GM23338 (cell line): ENCODE measurements around the gene SIRT7. TPM values are rescaled to one million over a fixed set of nuclear protein-coding genes. Genes with fewer than 3 reads are reported as not detected.

ENCODE experiments used
- ATAC-seq: fragments of 200-7000 bp; cut with Tn5 transposase; 3 replicates; pipeline ENCODE4 v1.9.1; 2020
- DNase-seq: peaks from one replicate; pipeline ENCODE4 v3.0.0-alpha.2; 2015; ENCODE audit warnings: low spot score
- H2AFZ ChIP-seq: fragments of 200-600 bp; sonication (generic); 2 replicates; pipeline ENCODE4 v1.8.0; 2016; ENCODE audit warnings: antibody characterized with exemption, mild to moderate bottlenecking, moderate library complexity
- H3F3A ChIP-seq: fragments of 200-600 bp; sonication (generic); replicated peaks from 2 replicates; pipeline ENCODE4 v1.8.0; 2017; ENCODE audit warnings: antibody characterized with exemption, mixed run types, low read depth
- H3K27ac ChIP-seq: fragments of 200-600 bp; sonication (generic); 2 replicates; pipeline ENCODE4 v1.6.1; 2016; ENCODE audit warnings: low read depth
- H3K27me3 ChIP-seq: fragments of 200-600 bp; sonication (generic); 2 replicates; pipeline ENCODE4 v1.8.0; 2016; ENCODE audit warnings: mild to moderate bottlenecking, mixed run types, moderate library complexity; ENCODE audit not compliant: insufficient read depth
- H3K36me3 ChIP-seq: fragments of 200-600 bp; sonication (generic); 2 replicates; pipeline ENCODE4 v1.8.0; 2016; ENCODE audit warnings: mild to moderate bottlenecking; ENCODE audit not compliant: insufficient read depth
- H3K4me1 ChIP-seq: fragments of 200-600 bp; sonication (generic); 2 replicates; pipeline ENCODE4 v1.8.0; 2016; ENCODE audit warnings: mild to moderate bottlenecking, moderate library complexity; ENCODE audit not compliant: insufficient read depth
- H3K4me2 ChIP-seq: fragments of 200-600 bp; sonication (generic); 2 replicates; pipeline ENCODE4 v1.7.1; 2017; ENCODE audit warnings: mixed run types
- H3K4me3 ChIP-seq: fragments of 200-600 bp; sonication (generic); 2 replicates; pipeline ENCODE4 v1.6.1; 2016; ENCODE audit warnings: mixed run types
- H3K79me2 ChIP-seq: fragments of 200-600 bp; sonication (generic); replicated peaks from 2 replicates; pipeline ENCODE4 v1.8.0; 2017; ENCODE audit warnings: mild to moderate bottlenecking; ENCODE audit not compliant: insufficient read depth
- H3K9me2 ChIP-seq: fragments of 200-600 bp; sonication (generic); 2 replicates; pipeline ENCODE4 v1.8.0; 2017; ENCODE audit not compliant: insufficient read depth
- H4K20me1 ChIP-seq: fragments of 200-600 bp; sonication (generic); replicated peaks from 2 replicates; pipeline ENCODE4 v1.8.0; 2017; ENCODE audit warnings: mild to moderate bottlenecking; ENCODE audit not compliant: insufficient read depth
- H3K27ac Mint-ChIP-seq: 2 replicates; pipeline ENCODE4 v1.8.0; 2020; ENCODE audit warnings: inconsistent platforms, mild to moderate bottlenecking, moderate library complexity, mixed read lengths
- H3K27me3 Mint-ChIP-seq: 3 replicates; pipeline ENCODE4 v1.8.0; 2022; ENCODE audit warnings: low read depth, mild to moderate bottlenecking, moderate library complexity, mixed read lengths, inconsistent platforms; ENCODE audit not compliant: insufficient read depth, poor library complexity
- H3K36me3 Mint-ChIP-seq: 3 replicates; pipeline ENCODE4 v1.8.0; 2021; ENCODE audit warnings: low read depth, mild to moderate bottlenecking, inconsistent platforms, moderate library complexity, mixed read lengths
- H3K4me1 Mint-ChIP-seq: 3 replicates; pipeline ENCODE4 v1.8.0; 2020; ENCODE audit warnings: mild to moderate bottlenecking, inconsistent platforms, mixed read lengths
- H3K4me3 Mint-ChIP-seq: 3 replicates; pipeline ENCODE4 v1.8.0; 2021; ENCODE audit warnings: moderate library complexity, mild to moderate bottlenecking, inconsistent platforms, mixed read lengths
- H3K9me3 Mint-ChIP-seq: 3 replicates; pipeline ENCODE4 v1.8.0; 2020; ENCODE audit warnings: moderate library complexity, mild to moderate bottlenecking, inconsistent platforms, mixed read lengths
- CREB1 ChIP-seq: fragments of 250-450 bp; sonication (Bioruptor Pico); IDR thresholded peaks from 2 replicates; pipeline ENCODE4 v1.5.0; 2020; ENCODE audit warnings: low read depth, mild to moderate bottlenecking, moderate library complexity
- EZH2 ChIP-seq: fragments of 200-600 bp; sonication (generic); IDR thresholded peaks from one replicate; pipeline ENCODE4 v1.8.0; 2017; ENCODE audit warnings: antibody characterized with exemption, mild to moderate bottlenecking, low read depth; ENCODE audit not compliant: unreplicated experiment
- EZH2phosphoT487 ChIP-seq: fragments of 200-600 bp; sonication (generic); IDR thresholded peaks from one replicate; pipeline ENCODE4 v1.8.1; 2018; ENCODE audit warnings: antibody characterized with exemption; ENCODE audit not compliant: unreplicated experiment
- JUNB ChIP-seq: IDR thresholded peaks from one replicate; pipeline ENCODE4 v1.6.1; 2016; ENCODE audit warnings: antibody characterized with exemption; ENCODE audit not compliant: unreplicated experiment
- NANOG ChIP-seq: IDR thresholded peaks from 2 replicates; pipeline ENCODE4 v1.6.1; 2016; ENCODE audit warnings: antibody characterized with exemption, borderline replicate concordance
- POLR2AphosphoS5 ChIP-seq: IDR thresholded peaks from 2 replicates; pipeline ENCODE4 v1.6.1; 2016; ENCODE audit warnings: antibody characterized with exemption, low read depth
- STAT1 ChIP-seq: IDR thresholded peaks from one replicate; pipeline ENCODE4 v1.6.1; 2016; ENCODE audit warnings: antibody characterized with exemption; ENCODE audit not compliant: unreplicated experiment
- ZNF114 ChIP-seq: fragments of 250-450 bp; sonication (Bioruptor Pico); IDR thresholded peaks from 2 replicates; pipeline ENCODE4 v1.5.0; 2020; ENCODE audit warnings: mild to moderate bottlenecking, moderate library complexity
- ZNF331 ChIP-seq: fragments of 250-450 bp; sonication (Bioruptor Pico); IDR thresholded peaks from 2 replicates; pipeline ENCODE4 v1.5.0; 2020; ENCODE audit warnings: low read depth, mild to moderate bottlenecking, moderate library complexity
- polyA plus RNA-seq: library from polyadenylated mRNA; unstranded; fragments of >200 nt; fragmentation: Nextera tagmentation; extraction: Ambion mirVana; gene quantifications from 2 replicates; pipeline ENCODE4 v1.2.1, GENCODE V29; 2016
- total RNA-seq: library from RNA; depleted of rRNA; stranded (reverse); fragments of >200 nt; shearing (Covaris generic); gene quantifications from 2 replicates; pipeline ENCODE4 v1.2.3, GENCODE V29; 2014
- TF ChIP-seq, protein P1 (sequence below), 2 experiments: fragments of 200-600 bp in 1 of 2; sonication (generic) in 1 of 2; conservative IDR thresholded peaks; 2 replicates each; pipeline versions ENCODE4 v1.5.1 to v1.6.1; 2016 to 2017; ENCODE audit warnings: antibody characterized with exemption in 2 of 2, low read depth in 2 of 2, mild to moderate bottlenecking in 2 of 2, moderate library complexity in 1 of 2
- TF ChIP-seq, protein P2 (sequence below): IDR thresholded peaks from 2 replicates; pipeline ENCODE4 v1.6.1; 2016; ENCODE audit warnings: antibody characterized with exemption
- TF ChIP-seq, protein P3 (sequence below): IDR thresholded peaks from one replicate; pipeline ENCODE4 v1.6.1; 2018; ENCODE audit warnings: antibody characterized with exemption; ENCODE audit not compliant: unreplicated experiment
- TF ChIP-seq, protein P4 (sequence below): fragments of 250-450 bp; sonication (Bioruptor Pico); IDR thresholded peaks from 2 replicates; pipeline ENCODE4 v1.5.0; 2020; ENCODE audit warnings: mild to moderate bottlenecking, moderate library complexity

The SIRT7 gene
- total and polyA plus RNA-seq, 2 experiments from 2014 or later = 16.3 to 20.8 TPM

DNA sequence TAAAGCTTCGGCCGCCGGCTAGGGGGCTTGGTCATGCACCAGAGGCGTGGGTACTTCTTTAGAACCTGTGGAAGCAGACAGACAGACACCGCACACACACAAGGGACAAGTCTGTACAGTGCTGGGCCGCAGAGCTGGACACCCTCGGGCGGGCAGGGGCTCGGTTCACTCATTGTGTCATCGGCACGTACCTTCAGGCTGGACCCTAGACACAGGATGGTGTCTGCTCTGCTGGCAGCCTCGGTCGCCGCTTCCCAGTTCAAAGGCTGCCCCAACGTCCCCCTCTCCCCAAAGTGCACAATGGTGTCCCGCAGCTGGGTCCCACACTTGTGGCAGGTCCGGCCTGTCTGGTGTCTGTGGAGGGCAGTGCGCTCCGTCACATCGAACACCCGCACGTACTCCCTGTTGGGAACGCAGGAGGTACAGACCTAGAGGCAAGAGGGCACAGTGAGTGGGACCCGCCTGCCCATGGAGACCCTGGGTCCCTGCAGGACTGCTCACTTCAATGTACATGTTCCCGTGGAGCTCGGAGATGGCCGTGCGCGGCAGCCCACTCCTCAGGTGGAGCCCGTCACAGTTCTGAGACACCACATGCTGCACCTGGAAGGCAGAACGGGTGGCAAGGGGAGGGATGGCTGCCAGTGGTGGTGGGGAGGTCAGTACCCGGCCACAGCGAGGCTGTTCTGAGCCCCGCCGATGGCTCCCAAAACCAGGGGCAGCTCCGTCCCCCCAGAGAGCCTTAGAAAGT lies 3.7 kb downstream of the SIRT7 start:
- DNase-seq (no peak), ATAC-seq (no peak)
- H3K4me3 ChIP-seq = no peak overlapping the region
- no peak overlapping the region for H3K27ac ChIP-seq
- peaks cover 21% of the 10 kb centered on the region for H3K79me2 ChIP-seq
- H3K4me1 Mint-ChIP-seq = peaks cover 18% of the 10 kb centered on the region
- peaks cover 44% of the 10 kb centered on the region for H3F3A ChIP-seq
- peaks cover 44% of the 10 kb centered on the region for H3K36me3 Mint-ChIP-seq
- no peak overlapping the region for H3K4me2 ChIP-seq
- H3K27me3 ChIP-seq = no peaks in the 10 kb centered on the region
- H3K4me1 ChIP-seq = peaks cover 17% of the 10 kb centered on the region
- peaks cover 9% of the 10 kb centered on the region for H4K20me1 ChIP-seq
- no peaks in the 10 kb centered on the region for H3K36me3 ChIP-seq
- TF ChIP-seq EZH2phosphoT487 = no peak
- TF ChIP-seq NANOG = no peak
- TF ChIP-seq POLR2AphosphoS5 = no peak
- TF ChIP-seq CREB1 (CRISPR knock-in tag) = no peak
- no peak for TF ChIP-seq EZH2
- TF ChIP-seq, protein P1, sequence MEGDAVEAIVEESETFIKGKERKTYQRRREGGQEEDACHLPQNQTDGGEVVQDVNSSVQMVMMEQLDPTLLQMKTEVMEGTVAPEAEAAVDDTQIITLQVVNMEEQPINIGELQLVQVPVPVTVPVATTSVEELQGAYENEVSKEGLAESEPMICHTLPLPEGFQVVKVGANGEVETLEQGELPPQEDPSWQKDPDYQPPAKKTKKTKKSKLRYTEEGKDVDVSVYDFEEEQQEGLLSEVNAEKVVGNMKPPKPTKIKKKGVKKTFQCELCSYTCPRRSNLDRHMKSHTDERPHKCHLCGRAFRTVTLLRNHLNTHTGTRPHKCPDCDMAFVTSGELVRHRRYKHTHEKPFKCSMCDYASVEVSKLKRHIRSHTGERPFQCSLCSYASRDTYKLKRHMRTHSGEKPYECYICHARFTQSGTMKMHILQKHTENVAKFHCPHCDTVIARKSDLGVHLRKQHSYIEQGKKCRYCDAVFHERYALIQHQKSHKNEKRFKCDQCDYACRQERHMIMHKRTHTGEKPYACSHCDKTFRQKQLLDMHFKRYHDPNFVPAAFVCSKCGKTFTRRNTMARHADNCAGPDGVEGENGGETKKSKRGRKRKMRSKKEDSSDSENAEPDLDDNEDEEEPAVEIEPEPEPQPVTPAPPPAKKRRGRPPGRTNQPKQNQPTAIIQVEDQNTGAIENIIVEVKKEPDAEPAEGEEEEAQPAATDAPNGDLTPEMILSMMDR (conservative IDR thresholded peaks at IDR 0.05; ENCODE audit: low read depth in 2 of 2) = no peak
- TF ChIP-seq ZNF331 (CRISPR knock-in tag) = no peak
- TF ChIP-seq, protein P2, sequence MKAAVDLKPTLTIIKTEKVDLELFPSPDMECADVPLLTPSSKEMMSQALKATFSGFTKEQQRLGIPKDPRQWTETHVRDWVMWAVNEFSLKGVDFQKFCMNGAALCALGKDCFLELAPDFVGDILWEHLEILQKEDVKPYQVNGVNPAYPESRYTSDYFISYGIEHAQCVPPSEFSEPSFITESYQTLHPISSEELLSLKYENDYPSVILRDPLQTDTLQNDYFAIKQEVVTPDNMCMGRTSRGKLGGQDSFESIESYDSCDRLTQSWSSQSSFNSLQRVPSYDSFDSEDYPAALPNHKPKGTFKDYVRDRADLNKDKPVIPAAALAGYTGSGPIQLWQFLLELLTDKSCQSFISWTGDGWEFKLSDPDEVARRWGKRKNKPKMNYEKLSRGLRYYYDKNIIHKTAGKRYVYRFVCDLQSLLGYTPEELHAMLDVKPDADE = no peak
- TF ChIP-seq, protein P3, sequence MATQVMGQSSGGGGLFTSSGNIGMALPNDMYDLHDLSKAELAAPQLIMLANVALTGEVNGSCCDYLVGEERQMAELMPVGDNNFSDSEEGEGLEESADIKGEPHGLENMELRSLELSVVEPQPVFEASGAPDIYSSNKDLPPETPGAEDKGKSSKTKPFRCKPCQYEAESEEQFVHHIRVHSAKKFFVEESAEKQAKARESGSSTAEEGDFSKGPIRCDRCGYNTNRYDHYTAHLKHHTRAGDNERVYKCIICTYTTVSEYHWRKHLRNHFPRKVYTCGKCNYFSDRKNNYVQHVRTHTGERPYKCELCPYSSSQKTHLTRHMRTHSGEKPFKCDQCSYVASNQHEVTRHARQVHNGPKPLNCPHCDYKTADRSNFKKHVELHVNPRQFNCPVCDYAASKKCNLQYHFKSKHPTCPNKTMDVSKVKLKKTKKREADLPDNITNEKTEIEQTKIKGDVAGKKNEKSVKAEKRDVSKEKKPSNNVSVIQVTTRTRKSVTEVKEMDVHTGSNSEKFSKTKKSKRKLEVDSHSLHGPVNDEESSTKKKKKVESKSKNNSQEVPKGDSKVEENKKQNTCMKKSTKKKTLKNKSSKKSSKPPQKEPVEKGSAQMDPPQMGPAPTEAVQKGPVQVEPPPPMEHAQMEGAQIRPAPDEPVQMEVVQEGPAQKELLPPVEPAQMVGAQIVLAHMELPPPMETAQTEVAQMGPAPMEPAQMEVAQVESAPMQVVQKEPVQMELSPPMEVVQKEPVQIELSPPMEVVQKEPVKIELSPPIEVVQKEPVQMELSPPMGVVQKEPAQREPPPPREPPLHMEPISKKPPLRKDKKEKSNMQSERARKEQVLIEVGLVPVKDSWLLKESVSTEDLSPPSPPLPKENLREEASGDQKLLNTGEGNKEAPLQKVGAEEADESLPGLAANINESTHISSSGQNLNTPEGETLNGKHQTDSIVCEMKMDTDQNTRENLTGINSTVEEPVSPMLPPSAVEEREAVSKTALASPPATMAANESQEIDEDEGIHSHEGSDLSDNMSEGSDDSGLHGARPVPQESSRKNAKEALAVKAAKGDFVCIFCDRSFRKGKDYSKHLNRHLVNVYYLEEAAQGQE = no peak
- no peak for TF ChIP-seq ZNF114
- TF ChIP-seq, protein P4, sequence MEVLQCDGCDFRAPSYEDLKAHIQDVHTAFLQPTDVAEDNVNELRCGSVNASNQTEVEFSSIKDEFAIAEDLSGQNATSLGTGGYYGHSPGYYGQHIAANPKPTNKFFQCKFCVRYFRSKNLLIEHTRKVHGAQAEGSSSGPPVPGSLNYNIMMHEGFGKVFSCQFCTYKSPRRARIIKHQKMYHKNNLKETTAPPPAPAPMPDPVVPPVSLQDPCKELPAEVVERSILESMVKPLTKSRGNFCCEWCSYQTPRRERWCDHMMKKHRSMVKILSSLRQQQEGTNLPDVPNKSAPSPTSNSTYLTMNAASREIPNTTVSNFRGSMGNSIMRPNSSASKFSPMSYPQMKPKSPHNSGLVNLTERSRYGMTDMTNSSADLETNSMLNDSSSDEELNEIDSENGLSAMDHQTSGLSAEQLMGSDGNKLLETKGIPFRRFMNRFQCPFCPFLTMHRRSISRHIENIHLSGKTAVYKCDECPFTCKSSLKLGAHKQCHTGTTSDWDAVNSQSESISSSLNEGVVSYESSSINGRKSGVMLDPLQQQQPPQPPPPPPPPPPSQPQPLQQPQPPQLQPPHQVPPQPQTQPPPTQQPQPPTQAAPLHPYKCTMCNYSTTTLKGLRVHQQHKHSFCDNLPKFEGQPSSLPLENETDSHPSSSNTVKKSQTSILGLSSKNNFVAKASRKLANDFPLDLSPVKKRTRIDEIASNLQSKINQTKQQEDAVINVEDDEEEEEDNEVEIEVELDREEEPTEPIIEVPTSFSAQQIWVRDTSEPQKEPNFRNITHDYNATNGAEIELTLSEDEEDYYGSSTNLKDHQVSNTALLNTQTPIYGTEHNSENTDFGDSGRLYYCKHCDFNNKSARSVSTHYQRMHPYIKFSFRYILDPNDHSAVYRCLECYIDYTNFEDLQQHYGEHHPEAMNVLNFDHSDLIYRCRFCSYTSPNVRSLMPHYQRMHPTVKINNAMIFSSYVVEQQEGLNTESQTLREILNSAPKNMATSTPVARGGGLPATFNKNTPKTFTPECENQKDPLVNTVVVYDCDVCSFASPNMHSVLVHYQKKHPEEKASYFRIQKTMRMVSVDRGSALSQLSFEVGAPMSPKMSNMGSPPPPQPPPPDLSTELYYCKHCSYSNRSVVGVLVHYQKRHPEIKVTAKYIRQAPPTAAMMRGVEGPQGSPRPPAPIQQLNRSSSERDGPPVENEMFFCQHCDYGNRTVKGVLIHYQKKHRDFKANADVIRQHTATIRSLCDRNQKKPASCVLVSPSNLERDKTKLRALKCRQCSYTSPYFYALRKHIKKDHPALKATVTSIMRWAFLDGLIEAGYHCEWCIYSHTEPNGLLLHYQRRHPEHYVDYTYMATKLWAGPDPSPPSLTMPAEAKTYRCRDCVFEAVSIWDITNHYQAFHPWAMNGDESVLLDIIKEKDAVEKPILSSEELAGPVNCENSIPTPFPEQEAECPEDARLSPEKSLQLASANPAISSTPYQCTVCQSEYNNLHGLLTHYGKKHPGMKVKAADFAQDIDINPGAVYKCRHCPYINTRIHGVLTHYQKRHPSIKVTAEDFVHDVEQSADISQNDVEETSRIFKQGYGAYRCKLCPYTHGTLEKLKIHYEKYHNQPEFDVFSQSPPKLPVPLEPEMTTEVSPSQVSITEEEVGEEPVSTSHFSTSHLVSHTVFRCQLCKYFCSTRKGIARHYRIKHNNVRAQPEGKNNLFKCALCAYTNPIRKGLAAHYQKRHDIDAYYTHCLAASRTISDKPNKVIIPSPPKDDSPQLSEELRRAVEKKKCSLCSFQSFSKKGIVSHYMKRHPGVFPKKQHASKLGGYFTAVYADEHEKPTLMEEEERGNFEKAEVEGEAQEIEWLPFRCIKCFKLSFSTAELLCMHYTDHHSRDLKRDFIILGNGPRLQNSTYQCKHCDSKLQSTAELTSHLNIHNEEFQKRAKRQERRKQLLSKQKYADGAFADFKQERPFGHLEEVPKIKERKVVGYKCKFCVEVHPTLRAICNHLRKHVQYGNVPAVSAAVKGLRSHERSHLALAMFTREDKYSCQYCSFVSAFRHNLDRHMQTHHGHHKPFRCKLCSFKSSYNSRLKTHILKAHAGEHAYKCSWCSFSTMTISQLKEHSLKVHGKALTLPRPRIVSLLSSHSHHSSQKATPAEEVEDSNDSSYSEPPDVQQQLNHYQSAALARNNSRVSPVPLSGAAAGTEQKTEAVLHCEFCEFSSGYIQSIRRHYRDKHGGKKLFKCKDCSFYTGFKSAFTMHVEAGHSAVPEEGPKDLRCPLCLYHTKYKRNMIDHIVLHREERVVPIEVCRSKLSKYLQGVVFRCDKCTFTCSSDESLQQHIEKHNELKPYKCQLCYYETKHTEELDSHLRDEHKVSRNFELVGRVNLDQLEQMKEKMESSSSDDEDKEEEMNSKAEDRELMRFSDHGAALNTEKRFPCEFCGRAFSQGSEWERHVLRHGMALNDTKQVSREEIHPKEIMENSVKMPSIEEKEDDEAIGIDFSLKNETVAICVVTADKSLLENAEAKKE (CRISPR knock-in tag) = no peak
- TF ChIP-seq JUNB = no peak
- TF ChIP-seq STAT1 = no peak
- H3K9me3 Mint-ChIP-seq = no peaks in the 10 kb centered on the region
- no peak overlapping the region for H2AFZ ChIP-seq
- peaks cover 34% of the 10 kb centered on the region for H3K27me3 Mint-ChIP-seq
- H3K4me3 Mint-ChIP-seq = no peak overlapping the region
- H3K27ac Mint-ChIP-seq = no peak overlapping the region
- no peaks in the 10 kb centered on the region for H3K9me2 ChIP-seq
